IPS-15b (cell line): ENCODE measurements around the gene TTC31.
A peak's percentile ranks its signal among the peaks of the same experiment; 100 is the strongest.

ENCODE experiments used
- H3K27me3 ChIP-seq: one replicate; pipeline ENCODE4 v1.6.1; 2013; ENCODE audit warnings: low read length; ENCODE audit not compliant: control insufficient read depth, insufficient read depth
- H3K36me3 ChIP-seq: one replicate; pipeline ENCODE4 v1.6.1; 2013; ENCODE audit warnings: low read length; ENCODE audit not compliant: control insufficient read depth, insufficient read depth
- H3K4me1 ChIP-seq: one replicate; pipeline ENCODE4 v1.6.1; 2013; ENCODE audit warnings: mild to moderate bottlenecking, low read length; ENCODE audit not compliant: control insufficient read depth, insufficient read depth
- H3K4me3 ChIP-seq: one replicate; pipeline ENCODE4 v1.5.1; 2013; ENCODE audit warnings: low read depth, low read length
- H3K9ac ChIP-seq: one replicate; pipeline ENCODE4 v1.6.1; 2013; ENCODE audit warnings: low read depth, mild to moderate bottlenecking, low read length
- H3K9me3 ChIP-seq: one replicate; pipeline ENCODE4 v1.6.1; 2013; ENCODE audit warnings: mild to moderate bottlenecking, low read length; ENCODE audit not compliant: control insufficient read depth, insufficient read depth

Gene TTC31

DNA sequence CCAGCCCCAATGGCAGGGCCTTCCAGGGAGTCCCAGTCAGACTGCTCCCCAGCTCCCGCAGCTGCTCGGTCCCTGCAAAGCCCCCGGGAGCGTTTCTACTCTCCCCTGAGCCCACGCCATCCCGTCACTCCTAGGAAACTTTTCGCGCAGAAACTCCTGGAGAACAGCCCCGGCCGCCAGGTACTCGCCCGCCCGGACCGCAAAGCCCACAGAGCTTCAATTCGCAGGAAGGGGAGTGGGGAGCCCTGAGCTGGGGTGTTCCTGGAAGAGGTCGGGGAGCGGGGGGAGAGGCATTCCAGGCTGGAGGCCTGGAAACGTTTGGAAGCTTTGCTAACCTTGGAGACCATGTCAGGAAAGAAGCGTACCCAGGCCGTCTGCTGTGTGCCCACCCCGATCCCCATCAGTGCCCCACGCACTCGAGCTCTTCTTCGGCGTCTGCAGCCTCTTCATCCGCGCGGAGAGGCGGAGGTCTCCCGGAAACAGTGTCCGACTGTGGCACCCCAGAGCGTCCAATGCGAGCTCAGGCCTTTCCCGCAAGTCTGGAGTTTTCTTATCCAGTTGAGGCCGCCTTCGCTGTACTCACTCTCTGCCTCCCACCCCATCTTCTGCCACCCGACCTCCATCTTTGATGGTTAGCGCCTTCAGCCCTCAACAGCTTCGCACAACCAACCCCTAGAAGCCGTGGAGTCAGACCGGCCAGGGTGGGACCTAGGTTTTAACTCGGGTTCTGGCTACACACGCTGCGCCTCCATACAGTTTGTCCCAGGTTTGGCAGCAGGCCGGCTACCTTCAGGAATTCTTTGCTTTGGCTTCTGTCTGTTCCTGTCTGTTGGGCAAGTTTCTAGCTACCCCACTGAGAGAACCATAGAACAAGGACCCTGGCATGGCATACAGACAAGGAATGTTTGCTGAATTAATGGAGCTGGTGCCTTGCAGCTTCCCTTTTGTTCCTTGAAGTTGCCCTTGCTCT is 20.9 kb downstream of the TTC31 start:
- H3K36me3 ChIP-seq = peaks cover 4% of the 10 kb centered on the region
- peaks cover 83% of the 10 kb centered on the region for H3K27me3 ChIP-seq
- no peaks in the 10 kb centered on the region for H3K9me3 ChIP-seq
- peak overlapping the region; percentile 48 for H3K4me3 ChIP-seq
- peak overlapping the region; percentile 60 for H3K9ac ChIP-seq
- H3K4me1 ChIP-seq = peaks cover 3% of the 10 kb centered on the region

DNA sequence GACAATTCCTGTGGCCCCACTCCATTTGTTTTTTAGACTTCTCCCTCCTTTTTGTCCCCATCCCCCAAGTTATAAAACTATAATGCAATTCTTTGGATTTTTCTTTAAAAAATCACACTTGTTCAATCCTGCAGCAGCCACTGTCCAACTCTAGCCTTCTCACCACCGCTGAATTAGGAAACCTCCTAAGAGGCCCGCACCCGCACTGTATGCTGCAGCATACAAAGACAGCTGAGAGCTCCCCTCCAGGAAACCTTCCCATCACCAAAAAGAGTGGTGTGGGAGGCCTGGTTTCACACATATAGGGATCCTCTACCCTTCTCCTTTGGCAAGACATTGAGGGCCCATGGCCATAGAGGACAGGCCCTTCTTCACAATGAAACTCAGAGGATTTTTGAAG is 21.7 kb downstream of the TTC31 start:
- Histone ChIP-seq H3K9ac (no peak overlapping the region), H3K4me3 (peak overlapping the region; percentile 48), H3K27me3 (peaks cover 83% of the 10 kb centered on the region), H3K36me3 (peaks cover 4% of the 10 kb centered on the region), H3K4me1 (peaks cover 3% of the 10 kb centered on the region), H3K9me3 (no peaks in the 10 kb centered on the region)

DNA sequence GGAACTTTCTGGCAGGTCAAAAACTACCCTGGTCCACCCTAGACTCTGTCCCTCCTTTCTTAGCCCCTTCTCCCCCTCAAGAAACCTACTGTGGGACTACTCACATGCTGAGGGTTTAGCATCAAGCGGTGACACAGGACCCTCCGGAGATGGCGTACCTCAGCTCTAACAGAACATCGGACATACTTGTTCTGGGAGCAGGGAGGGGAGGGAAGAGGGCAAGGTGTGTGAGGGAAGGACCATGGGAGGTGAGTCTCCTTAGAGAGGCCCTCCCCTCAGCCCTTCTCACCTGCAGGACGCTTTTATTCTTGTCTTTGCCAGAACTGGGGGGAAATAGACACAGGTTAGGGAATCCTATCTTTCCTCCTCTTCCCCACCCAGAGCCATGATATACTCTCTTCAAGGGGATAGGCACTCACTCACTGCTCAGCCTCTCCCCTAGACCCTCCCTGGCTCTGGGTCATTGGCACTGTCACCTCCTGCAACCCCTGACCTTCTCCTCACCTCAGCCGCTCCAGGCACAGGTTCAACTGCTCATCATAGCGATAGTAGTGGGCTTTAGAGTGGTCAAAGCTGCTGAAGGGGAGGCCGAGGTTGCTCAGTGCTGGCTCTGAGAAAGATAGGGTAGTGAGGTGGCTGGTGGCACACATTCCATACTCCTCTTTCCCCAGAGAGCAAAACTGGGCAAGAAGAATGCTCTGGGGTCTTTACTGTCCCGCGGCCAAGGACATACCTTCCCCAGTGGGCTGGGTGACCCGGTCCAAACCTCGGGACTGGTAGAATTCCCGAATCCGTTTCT is 22.8 kb downstream of the TTC31 start:
- H3K9me3 ChIP-seq = no peaks in the 10 kb centered on the region
- H3K4me1 ChIP-seq = peaks cover 3% of the 10 kb centered on the region
- peaks cover 83% of the 10 kb centered on the region for H3K27me3 ChIP-seq
- no peak overlapping the region for H3K9ac ChIP-seq
- no peak overlapping the region for H3K4me3 ChIP-seq
- peaks cover 4% of the 10 kb centered on the region for H3K36me3 ChIP-seq

DNA sequence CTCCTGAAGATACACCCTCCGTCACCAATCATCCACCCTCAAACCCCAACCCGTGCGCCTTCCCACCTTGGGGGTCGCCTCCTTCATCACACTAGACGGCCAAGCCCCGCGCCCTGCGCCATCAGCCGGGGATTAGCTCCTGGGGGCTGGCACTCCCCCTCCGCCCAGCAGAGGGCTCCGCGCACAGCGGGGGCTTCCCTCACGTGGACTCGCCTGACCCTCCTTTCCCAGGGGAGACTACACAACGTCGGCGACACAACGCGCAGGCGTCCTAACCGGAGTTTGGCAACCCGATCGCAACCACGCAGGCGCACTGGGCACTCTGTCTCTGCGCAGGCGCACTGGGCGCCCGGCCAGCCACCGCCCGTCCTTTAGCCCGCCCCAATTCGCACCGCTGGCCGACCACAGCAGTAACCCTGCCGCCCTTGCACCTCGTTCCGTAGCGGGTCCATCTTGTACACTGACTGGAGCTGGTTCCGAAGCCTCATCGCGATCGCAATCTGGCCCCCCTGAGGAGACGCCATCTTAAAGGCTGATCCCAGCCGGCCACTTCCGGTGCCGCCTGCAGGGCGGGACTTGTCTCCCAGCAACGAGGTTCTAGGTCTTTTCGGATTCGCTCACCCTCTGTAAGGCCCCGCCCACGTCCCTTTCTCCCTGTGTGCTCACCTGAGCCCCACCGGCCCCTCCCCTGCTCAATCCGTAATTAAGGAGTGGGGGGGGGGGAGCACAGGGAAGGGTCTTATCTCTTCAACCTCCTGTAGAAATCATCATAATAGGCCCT is 24.5 kb downstream of the TTC31 start, which contains the start of gene PCGF1:
Gene PCGF1, minus strand, starts transcription at position 551 of the 781 bp plus-strand sequence. Its CDS starts 27 bp downstream, at position 524.
- Histone ChIP-seq H3K9ac (peak within 1 kb of the TSS; percentile 84), H3K9me3 (no peaks in the 10 kb centered on the region), H3K4me3 (peak within 1 kb of the TSS; percentile 93), H3K36me3 (peaks cover 4% of the 10 kb centered on the region), H3K4me1 (peaks cover 3% of the 10 kb centered on the region), H3K27me3 (peaks cover 83% of the 10 kb centered on the region)

GRCh38 chr2:74507926-74508520 is 25.1 kb downstream of the TTC31 start:
- Histone ChIP-seq H3K27me3 (peaks cover 83% of the 10 kb centered on the region), H3K4me1 (peaks cover 3% of the 10 kb centered on the region)

GRCh38 chr2:74510272-74510671 is 27.4 kb downstream of the TTC31 start:
- Histone ChIP-seq H3K36me3 (peaks cover 3% of the 10 kb centered on the region), H3K4me1 (peaks cover 3% of the 10 kb centered on the region), H3K4me3 (no peak overlapping the region), H3K27me3 (peaks cover 82% of the 10 kb centered on the region), H3K9me3 (no peaks in the 10 kb centered on the region), H3K9ac (no peak overlapping the region)

More at GRCh38 chr2:74507926-74508520, 25.1 kb downstream of the TTC31 start:
- Histone ChIP-seq H3K36me3 (peaks cover 4% of the 10 kb centered on the region), H3K9me3 (no peaks in the 10 kb centered on the region), H3K9ac (peak overlapping the region; percentile 81), H3K4me3 (peak overlapping the region; percentile 93)

- no peaks in the 10 kb centered on the region for H3K36me3 ChIP-seq
- H3K4me1 ChIP-seq = peaks cover 3% of the 10 kb centered on the region
- no peak overlapping the region for H3K9ac ChIP-seq
- H3K9me3 ChIP-seq = no peaks in the 10 kb centered on the region
- no peak overlapping the region for H3K4me3 ChIP-seq
- H3K27me3 ChIP-seq = peaks cover 85% of the 10 kb centered on the region
Observed at GRCh38 chr2:74511104-74511989, 28.5 kb downstream of the TTC31 start.

DNA sequence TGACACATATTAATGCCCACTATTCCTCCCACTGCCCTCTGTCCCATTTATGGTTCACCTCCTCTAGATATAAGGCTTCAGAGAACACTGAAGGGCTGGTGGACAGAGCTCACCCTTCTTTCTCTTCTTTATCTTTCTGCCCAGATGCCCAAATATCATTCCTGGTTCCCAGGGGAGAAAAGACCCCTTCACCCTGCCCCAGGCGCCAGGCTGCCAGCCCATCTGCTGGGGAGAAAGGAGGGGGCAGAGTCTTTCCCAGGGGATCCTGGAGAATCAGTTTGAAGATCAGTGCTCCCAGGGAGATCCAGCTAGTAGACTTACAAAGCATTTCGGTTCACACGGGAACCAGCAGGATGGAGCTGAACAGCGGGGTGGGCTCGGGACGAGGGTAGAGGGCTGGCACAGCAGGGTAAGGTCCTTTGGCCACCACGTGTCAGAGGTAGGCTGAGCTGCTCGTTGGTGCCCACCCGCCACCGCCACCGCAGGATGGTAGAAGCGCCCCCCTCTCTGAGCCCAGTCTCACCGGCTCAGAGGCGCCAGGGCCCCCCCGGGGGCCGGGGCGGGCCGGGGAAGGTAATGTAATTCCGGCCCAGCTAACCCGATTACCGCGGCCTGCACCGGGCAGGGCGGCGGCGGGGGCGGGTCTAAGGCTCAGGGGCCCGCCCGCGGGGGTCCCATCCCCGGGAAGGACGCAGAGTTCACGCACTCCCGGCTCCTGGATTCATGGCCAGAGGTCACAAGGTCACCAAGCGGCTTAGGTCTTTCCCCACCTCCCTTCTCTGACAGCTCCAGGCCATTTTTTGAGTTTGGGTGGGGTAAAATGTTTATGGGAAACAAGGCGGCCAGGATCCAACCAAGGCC is 30.1 kb downstream of the TTC31 start:
- Histone ChIP-seq H3K9ac (no peak overlapping the region), H3K9me3 (peaks cover 6% of the 10 kb centered on the region), H3K4me1 (no peaks in the 10 kb centered on the region), H3K36me3 (no peaks in the 10 kb centered on the region), H3K27me3 (peaks cover 98% of the 10 kb centered on the region), H3K4me3 (peak overlapping the region; percentile 52)

GRCh38 chr2:74513605-74514367 is 30.9 kb downstream of the TTC31 start:
- Histone ChIP-seq H3K36me3 (no peaks in the 10 kb centered on the region), H3K4me1 (no peaks in the 10 kb centered on the region), H3K9me3 (peaks cover 6% of the 10 kb centered on the region), H3K4me3 (peak overlapping the region; percentile 52), H3K9ac (no peak overlapping the region), H3K27me3 (peaks cover 99% of the 10 kb centered on the region)
